ENCODE measurements around the gene KRTAP4-12.
"Not testable (repeated sequence)": the region's sequence is repeated elsewhere in the genome, so short reads cannot be mapped to it uniquely, and the experiment has no call there.

KRTAP4-12 gene

DNA sequence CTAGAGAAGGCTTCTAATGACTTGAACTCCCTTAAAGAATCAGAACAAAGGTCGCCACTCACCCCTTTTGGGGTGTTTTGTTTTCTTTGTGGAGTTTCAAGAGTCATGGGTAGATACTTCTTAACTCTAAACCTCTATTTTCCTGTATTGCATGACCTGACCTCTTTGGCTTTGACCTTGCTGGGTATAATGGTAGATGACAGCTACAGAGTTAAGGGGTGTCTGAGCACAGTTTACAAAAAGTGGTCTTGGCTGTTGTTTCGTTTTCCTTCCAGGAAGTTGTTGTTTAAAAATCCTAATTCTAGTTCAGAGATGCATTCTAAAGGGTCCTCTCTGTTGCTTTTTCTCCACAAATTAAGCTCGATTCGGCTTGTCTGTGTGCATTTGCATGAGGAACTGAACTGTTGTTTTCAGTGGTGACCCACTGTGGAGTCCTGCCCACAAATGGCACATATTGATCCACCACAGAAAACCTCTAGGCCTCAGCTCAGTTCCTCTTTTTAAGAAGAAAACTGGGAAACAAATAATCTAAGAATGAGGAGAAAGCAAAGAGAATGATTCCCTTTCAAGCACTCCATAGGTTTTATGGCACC is 35.1 kb downstream of the KRTAP4-12 start:
- not testable (repeated sequence) for DNase-seq (ENCODE audit: low read depth)

- not testable (repeated sequence) for DNase-seq (ENCODE audit: low read depth)
Observed at GRCh38 chr17:41084100-41084856, 39.7 kb downstream of the KRTAP4-12 start, which contains the start of gene KRTAP4-7. TSS of gene KRTAP4-7 (plus strand) at chr17:41084150. CDS start at chr17:41084207, 57 bp downstream.

GRCh38 chr17:41083427-41083826 is 40.6 kb downstream of the KRTAP4-12 start:
- not testable (repeated sequence) for DNase-seq (ENCODE audit: low read depth)

- no peak for DNase-seq (ENCODE audit: low read depth)
Observed at GRCh38 chr17:41082626-41083025, 41.4 kb downstream of the KRTAP4-12 start.

DNA sequence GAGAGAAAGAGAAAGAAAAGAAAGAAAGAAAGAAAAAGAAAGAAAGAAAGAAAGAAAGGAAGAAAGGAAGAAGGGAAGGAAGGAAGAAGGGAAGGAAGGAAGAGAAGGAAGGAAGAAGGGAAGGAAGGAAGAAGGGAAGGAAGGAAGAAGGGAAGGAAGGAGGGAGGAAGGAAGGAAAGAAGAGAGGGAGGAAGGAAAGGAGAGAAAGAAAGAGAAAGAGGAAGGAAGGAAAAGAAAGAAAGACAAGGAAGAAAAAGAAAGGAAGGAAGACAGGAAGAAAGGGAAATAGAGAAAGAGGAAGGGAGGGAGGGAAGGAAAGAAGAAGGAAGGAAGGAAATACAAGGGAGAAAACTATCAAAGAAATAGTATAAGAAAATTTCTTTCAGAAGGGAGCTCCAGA is 47.2 kb downstream of the KRTAP4-12 start:
- no peak for DNase-seq (ENCODE audit: low read depth)

GRCh38 chr17:41073676-41074075 is 50.3 kb downstream of the KRTAP4-12 start:
- no peak for DNase-seq (ENCODE audit: low read depth)

Measured in stromal cell of bone marrow (primary cell).